HG02759 (cell line): ENCODE data around the gene SEMA4A.
"Not testable (repeated sequence)": the region's sequence is repeated elsewhere in the genome, so short reads cannot be mapped to it uniquely, and the experiment has no call there.

Experiments
- ATAC-seq: cut with Tn5 transposase; IDR thresholded peaks from one replicate; pipeline ENCODE4 v1.9.1; 2021; ENCODE audit warnings: mild to moderate bottlenecking, moderate library complexity; ENCODE audit not compliant: unreplicated experiment

The SEMA4A gene

GRCh38 chr1:156153362-156153761 is at the start of gene SEMA4A:
Gene SEMA4A, plus strand, starts transcription at chr1:156153585. Its CDS starts 994 bp downstream, at chr1:156154579.
- no peak for ATAC-seq

- ATAC-seq = no peak
Observed at GRCh38 chr1:156104065-156104810, 49.1 kb upstream of the SEMA4A start.

DNA sequence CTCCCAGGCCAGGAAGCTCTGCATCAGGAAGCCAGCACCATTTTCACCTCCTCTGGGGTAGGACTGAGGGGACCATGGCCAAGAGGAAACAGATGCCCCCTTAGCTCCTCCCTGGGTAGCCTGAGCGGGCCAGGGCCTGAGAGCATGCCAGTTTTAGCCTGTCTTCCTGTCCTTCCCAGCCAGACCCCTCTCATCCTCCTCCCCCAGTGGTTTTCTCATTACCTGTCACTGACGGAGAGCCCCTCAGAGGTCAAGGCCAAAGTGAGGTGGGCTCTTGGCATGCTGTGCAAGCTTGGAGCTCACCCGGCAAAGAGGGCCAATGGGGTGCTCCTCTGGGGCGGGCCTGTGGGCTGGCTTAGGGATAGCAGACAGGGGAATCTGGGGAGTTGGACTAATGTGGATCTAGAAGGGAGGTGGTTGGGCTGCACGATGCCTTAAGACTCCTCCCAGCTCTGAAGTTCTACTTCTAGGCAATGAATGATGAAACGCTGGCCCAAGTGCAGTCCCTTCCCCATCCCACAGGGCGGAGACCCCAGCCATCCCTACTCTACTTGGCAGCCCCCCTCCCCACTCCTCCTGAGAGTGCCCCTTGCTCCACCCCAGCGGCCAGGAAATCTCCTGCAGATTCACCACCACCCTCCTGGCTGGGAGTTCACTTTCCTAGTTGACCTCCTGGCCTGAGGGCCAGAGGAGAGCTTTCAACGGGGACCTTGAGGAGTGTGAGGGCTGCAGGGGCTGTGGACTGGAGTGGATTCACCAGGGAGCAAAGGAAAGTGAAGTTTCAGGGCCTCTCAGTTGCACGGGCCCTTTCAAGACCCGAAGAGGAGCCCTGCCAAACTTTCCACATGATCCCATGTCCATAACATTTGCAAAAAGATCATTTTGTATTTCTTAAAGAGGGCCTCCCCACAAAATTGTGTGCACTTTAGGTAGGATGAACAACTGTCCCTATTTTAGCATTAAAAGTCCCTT is 48.2 kb upstream of the SEMA4A start:
- no peak for ATAC-seq

DNA sequence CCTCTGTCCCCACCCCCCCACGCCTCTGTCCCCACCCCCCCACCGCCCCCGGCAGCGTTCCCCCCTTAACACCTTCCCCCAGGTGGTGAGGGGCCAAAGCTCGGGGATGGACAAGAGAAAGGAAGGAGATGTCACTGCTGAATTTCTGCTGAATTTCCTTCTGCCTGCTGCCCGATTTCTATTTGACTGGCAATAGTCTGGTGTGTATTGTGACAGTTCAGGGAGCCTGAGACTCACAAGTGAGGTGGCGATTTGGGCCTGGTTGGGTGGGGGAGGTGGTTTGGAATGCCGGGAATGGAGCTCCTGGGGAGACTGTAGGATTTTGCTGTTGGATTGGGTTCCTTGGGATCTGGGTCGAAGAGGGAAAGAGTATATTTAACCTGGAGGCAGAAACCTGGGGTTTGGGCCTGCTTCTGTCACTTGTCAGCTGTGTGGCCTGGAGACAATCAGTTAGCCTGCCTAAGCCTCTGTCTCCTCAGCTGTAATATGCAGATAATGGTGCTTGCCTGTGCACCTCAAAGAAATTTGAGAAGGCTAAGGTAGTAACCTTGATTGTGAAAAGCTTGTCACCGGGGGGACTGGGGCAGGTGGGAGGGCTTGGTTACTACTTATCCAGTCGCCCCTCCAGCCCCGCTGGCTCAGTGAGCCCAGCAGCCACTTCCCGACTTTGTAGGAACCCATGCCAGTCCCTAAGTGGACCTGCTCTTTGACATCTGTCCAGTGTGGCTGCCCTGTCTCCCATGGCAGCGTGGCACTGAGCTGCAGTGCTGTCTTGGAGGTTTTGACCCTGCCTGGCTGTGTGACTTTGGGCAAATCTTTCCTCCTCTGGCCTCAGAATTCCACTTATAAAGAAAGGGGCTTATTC is 46.5 kb upstream of the SEMA4A start:
- ATAC-seq = peak; percentile 1

DNA sequence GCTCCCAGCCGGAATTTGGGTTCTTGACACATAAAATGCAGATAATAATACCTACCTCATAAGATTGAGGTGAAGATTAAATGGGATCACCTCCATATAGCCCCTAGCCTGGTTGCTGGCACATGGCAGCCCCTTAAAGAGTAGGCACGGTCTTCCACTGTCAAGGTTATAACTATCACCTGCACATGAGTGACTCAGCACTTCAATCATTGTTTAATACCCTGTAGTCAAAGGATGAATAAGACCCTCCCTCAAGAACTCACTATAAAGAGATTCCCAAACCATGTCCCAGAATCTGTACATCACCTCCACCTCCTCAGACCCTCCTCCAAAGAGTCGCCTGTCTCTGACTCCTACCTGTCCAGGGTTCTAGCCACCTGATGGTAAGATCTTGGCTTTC is 45.3 kb upstream of the SEMA4A start:
- no peak for ATAC-seq

- ATAC-seq = no peak
Observed at GRCh38 chr1:156108664-156109241, 44.6 kb upstream of the SEMA4A start.

- no peak for ATAC-seq
Observed at GRCh38 chr1:156110252-156110651, 43.1 kb upstream of the SEMA4A start.

DNA sequence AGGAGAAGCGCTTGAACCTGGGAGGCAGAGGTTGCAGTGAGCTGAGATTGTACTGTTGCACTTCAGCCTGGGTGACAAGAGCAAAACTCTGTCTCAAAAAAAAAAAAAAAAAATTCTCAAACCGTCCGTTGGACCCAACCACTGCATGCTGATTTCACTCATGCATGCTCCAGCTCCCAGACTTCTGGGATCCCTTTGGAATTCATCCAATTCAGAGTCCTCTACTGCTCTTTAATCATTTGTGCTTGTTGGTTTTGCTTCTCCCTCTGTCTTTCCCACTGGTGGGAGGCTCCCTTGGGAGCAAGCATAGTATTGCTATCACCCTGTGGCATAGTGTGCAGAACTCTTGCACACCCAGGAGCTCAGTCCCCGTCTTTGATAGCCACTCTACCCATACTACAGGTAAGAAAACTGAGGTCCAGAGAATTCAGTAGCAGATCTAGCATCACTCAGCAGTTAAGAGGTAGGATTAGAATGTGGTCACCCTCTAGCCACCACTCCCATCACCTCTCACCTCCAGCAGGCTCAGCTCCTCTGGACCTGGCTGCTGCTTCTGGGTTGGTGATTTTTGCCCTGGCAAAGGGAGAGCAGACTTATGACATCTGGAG is 41.9 kb upstream of the SEMA4A start:
- no peak for ATAC-seq

DNA sequence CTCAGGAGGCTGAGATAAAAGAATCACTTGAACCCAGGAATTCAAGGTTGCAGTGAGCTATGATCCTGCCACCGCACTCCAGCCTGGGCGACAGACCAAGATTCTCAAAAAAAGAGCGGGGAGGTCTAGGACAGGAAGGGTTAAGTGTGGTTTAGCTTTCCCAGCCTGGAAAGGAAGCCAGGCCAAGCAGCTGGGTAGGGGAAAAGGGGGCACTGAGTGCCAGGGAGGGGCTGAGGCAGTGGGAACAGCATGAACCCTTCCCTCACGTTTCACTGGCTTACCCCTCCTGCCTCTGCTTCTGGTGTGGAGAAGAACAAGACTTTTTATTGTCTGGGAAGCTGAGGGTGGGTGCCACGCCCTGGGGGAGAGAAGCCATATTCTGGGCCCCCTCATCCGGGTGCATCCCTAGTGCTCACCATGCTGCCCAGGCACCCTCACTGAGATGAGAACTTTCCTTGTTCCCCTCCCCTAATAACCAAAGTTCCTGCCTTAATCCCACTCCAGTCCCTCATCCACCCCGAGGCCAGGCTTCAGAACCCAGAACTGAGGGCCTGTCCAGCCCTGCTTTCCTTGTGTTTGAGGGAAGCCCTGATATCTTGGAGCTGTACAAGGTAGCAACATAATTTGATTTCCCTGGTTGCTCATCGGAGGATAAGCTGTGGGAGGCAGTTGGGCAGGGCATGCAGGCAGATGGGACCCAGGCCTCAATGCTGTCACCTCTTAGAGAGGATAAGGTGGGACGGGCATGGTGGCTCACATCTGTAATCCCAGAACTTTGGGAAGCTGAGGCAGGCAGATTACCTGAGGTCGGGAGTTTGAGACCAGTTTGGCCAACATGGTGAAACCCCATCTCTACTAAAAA is 40.9 kb upstream of the SEMA4A start:
- no peak for ATAC-seq

GRCh38 chr1:156113282-156113950 is 40.0 kb upstream of the SEMA4A start:
- ATAC-seq = no peak

DNA sequence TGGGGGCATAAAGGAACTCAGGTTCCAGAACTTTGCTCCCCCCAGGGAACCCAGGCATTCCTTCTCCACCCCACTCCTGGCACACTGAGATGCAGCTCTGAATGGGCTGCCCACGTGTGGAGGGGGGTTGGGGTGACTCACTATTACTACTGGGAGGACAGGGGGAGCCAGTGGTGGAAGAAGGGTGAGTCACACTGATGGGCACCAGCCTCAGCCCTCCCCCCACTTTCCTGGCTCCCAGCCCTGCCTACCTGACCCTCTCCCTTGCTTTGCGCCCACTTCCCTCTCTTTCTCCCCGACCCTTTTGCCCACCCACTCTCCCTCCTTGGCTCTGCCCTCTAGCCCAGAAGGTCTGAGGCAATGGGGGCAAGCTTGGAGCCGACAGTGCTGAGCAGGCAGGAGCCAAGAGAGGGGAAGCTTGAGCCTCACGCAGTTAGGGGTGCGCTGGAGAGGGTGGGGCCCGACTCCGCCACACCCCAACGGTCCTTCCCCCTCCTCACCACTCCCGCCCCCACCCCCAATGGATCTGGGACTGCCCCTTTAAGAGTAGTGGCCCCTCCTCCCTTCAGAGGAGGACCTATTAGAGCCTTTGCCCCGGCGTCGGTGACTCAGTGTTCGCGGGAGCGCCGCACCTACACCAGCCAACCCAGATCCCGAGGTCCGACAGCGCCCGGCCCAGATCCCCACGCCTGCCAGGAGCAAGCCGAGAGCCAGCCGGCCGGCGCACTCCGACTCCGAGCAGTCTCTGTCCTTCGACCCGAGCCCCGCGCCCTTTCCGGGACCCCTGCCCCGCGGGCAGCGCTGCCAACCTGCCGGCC is 39.1 kb upstream of the SEMA4A start, which contains the start of gene LMNA:
TSS of gene LMNA (plus strand) at position 611 of the 818 bp plus-strand sequence. CDS start 208 bp downstream, outside the sequence.
- ATAC-seq = peak; percentile 78

- peak; percentile 24 for ATAC-seq
Observed at GRCh38 chr1:156114919-156115513, 38.4 kb upstream of the SEMA4A start.

DNA sequence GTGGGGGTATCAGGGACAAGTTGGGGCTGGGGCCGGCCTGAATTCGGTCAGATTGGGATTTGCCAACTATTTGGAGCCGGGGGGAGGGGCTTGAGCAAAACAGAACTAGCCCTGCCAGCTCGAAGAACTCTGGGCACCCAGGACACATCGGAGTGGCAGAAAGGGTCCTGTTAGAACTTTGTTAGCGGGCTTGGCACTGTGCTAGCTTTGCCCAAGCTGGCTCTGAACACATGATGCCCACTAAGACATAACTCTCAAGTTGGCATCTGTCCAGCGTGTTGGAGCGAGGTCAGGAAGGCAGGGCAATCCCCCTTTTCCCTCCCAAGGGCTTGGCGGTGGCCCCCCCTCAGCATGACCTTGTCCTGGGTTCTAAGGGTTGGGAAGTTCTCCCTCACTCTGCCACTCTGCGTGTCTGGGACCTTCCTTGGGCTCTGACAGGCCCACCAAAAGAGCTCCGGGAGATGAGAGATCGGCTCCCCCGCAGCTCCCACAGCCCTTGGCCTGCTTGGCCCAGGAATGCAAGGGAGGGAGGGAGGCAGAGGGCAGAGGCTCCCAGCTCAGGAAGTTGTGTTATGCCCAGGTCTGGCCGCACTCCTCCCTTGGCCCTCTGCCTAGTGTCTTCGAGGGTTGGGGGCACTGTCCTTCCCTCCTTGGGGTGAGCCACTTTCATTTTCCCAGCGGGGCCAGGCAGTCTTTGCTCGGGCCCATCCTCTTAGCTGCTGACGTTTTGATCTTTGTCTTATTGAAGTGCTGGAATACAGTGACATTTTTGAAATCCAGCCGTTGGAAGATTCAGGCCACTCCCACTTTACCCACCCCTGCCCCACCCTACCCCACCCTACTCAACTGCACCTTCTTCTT is 37.6 kb upstream of the SEMA4A start:
- ATAC-seq = no peak

DNA sequence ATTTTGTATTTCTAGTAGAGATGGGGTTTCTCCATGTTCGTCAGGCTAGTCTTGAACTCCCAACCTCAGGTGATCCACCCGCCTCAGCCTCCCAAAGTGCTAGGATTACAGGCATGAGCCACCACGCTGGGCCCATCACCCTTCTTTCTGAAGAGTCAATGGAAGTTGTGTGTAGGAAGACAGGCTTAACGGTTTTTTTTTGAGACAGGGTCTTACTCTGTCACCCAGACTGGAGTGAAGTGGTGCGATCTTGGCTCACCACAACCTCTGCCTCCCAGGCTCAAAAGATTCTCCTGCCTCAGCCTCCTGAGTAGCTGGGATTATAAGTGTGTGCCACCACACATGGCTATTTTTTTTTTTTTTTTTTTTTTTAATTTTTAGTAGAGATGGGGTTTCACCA is 36.7 kb upstream of the SEMA4A start:
- ATAC-seq = not testable (repeated sequence)

GRCh38 chr1:156117414-156118176 is 35.8 kb upstream of the SEMA4A start:
- ATAC-seq = no peak
